Mucosa of gallbladder (tissue), 1 donor: Measurements from ENCODE around the gene BPIFB2. TPM values are rescaled to one million over a fixed set of nuclear protein-coding genes. Genes with fewer than 3 reads are reported as not detected.

Experiments used
- DNase-seq: peaks from one replicate; pipeline ENCODE4 v3.0.0-alpha.2; 2020; ENCODE audit warnings: low spot score
- total RNA-seq: library from RNA; stranded (reverse); gene quantifications from one replicate; pipeline ENCODE4 v1.2.1, GENCODE V29; 2021
- donor health status: DM: no; HTN: no; CAD: no.

The BPIFB2 gene
- total RNA-seq, 1 donor from 2014 or later = 0.17 TPM

- no peak for DNase-seq
These were observed 1.4 kb upstream of the BPIFB2 start for GRCh38 chr20:33005908-33006775.

GRCh38 chr20:33006776-33007375, 628 bp upstream of the BPIFB2 start:
- no peak for DNase-seq

GRCh38 chr20:33008336-33009213, 1.1 kb downstream of the BPIFB2 start:
- no peak for DNase-seq

- no peak for DNase-seq
These were observed 2.0 kb downstream of the BPIFB2 start for GRCh38 chr20:33009214-33010132.

- no peak for DNase-seq
These were observed 2.6 kb downstream of the BPIFB2 start for GRCh38 chr20:33010133-33010504.

- DNase-seq = no peak
These were observed 3.4 kb downstream of the BPIFB2 start for GRCh38 chr20:33010674-33011449.

- DNase-seq = no peak
These were observed 5.1 kb downstream of the BPIFB2 start for GRCh38 chr20:33012327-33013189.

- no peak for DNase-seq
These were observed 6.3 kb downstream of the BPIFB2 start for GRCh38 chr20:33013701-33014326.

- no peak for DNase-seq
These were observed 7.0 kb downstream of the BPIFB2 start for GRCh38 chr20:33014336-33015113.

GRCh38 chr20:33015114-33015484, 7.6 kb downstream of the BPIFB2 start:
- DNase-seq = no peak

GRCh38 chr20:33015700-33016580, 8.4 kb downstream of the BPIFB2 start:
- no peak for DNase-seq

- no peak for DNase-seq
These were observed 9.1 kb downstream of the BPIFB2 start for GRCh38 chr20:33016581-33017109.

- no peak for DNase-seq
These were observed 10.0 kb downstream of the BPIFB2 start for GRCh38 chr20:33017542-33017941.

GRCh38 chr20:33018169-33018931, 10.8 kb downstream of the BPIFB2 start:
- no peak for DNase-seq

GRCh38 chr20:33019465-33020277, 12.2 kb downstream of the BPIFB2 start:
- no peak for DNase-seq
